Measurements from ENCODE around the gene RPS6KB2.

- TF ChIP-seq POLR2A (IDR thresholded peaks at IDR 0.05) (no peak), CTCF (IDR thresholded peaks at IDR 0.05) (no peak), POLR2AphosphoS5 (IDR thresholded peaks at IDR 0.05) (no peak)
Measured at GRCh38 chr11:67423466-67423865, 4.8 kb upstream of the RPS6KB2 start.

Measured in prostate gland (tissue), 2 donors.